SJCRH30 (cell line): Measurements from ENCODE around the gene EFNA5. TPM values are rescaled to one million over a fixed set of nuclear protein-coding genes. Genes with fewer than 3 reads are reported as not detected.

ENCODE experiments used
- DNase-seq, 2 experiments: peaks; one replicate each; pipeline ENCODE4 v3.0.0-alpha.2; 2015 to 2020
- H3K27ac ChIP-seq: fragments of 250-450 bp; sonication (Bioruptor Pico); 2 replicates; pipeline ENCODE4 v1.5.1; 2020; ENCODE audit warnings: mild to moderate bottlenecking, moderate library complexity
- H3K27me3 ChIP-seq: fragments of 250-450 bp; sonication (Bioruptor Pico); 2 replicates; pipeline ENCODE4 v1.5.1; 2020; ENCODE audit warnings: mild to moderate bottlenecking, moderate library complexity
- H3K36me3 ChIP-seq: fragments of 250-450 bp; sonication (Bioruptor Pico); 2 replicates; pipeline ENCODE4 v1.5.1; 2020; ENCODE audit warnings: mild to moderate bottlenecking, moderate library complexity
- H3K4me1 ChIP-seq: fragments of 250-450 bp; sonication (Bioruptor Pico); 2 replicates; pipeline ENCODE4 v1.5.1; 2020; ENCODE audit warnings: mild to moderate bottlenecking, moderate library complexity
- H3K4me3 ChIP-seq: fragments of 250-450 bp; sonication (Bioruptor Pico); 2 replicates; pipeline ENCODE4 v1.5.1; 2020; ENCODE audit warnings: mild to moderate bottlenecking, moderate library complexity
- H3K9me3 ChIP-seq: fragments of 250-450 bp; sonication (Bioruptor Pico); replicated peaks from 2 replicates; pipeline ENCODE4 v1.5.1; 2020; ENCODE audit warnings: mild to moderate bottlenecking, moderate library complexity
- total RNA-seq: library from RNA; depleted of rRNA; stranded (reverse); fragments of >200 nt; shearing (Covaris generic); gene quantifications from 2 replicates; pipeline ENCODE4 v1.2.3, GENCODE V29; 2014; rRNA removed

Gene EFNA5
- 32.7 and 41.3 TPM in 2 replicates for total RNA-seq

DNA sequence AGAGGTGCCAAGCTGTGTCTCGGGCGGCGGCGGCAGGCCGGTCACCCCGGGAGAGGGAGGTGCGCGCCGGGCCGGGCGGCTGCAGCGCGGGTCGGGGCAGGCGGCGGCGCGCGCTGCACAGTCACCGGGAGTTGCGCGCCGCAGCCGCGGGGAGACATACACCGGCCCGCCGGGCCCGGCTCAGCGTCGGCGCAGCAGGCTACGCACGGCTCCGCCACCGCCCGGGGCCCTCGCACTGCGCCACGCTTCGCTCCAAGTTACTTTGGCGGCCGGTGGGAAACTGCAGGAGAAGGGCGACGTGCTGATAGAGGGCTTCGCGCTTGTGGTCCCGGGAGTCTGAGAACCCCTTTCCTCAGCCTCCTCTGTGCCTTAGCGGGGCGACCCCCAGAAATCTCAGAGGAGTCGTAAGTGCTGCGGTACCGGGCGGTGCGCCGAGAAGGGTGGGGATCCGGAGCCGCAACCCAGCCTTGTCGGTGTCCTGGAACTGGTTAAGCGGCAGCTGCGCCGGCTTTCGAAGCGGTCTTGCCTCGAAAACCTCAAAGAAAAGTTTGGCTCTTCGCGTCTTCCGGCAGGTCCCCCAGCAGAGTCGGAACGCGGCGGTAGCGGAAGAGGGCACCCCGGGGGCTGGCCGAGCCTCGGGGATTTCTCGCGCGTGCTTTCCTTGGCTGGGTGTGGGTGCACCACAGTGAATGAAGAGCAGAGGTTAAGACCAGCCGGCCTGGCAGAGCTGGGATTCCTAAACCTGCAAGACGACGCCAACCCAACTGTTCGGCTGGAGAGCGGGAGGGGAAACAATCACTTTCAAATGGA lies at the start of gene EFNA5:
Gene EFNA5, minus strand, starts transcription at position 6 of the 810 bp plus-strand sequence.
- Histone ChIP-seq H3K4me3 (peak within 1 kb of the TSS; percentile 84), H3K4me1 (peaks cover 7% of the 10 kb centered on the region; the same call in 1 of the 2 replicates), H3K27me3 (no peaks in the 10 kb centered on the region), H3K36me3 (no peaks in the 10 kb centered on the region), H3K9me3 (no peaks in the 10 kb centered on the region), H3K27ac (peak within 1 kb of the TSS; percentile 97)
- peak; percentile 72 to 82 for DNase-seq

DNA sequence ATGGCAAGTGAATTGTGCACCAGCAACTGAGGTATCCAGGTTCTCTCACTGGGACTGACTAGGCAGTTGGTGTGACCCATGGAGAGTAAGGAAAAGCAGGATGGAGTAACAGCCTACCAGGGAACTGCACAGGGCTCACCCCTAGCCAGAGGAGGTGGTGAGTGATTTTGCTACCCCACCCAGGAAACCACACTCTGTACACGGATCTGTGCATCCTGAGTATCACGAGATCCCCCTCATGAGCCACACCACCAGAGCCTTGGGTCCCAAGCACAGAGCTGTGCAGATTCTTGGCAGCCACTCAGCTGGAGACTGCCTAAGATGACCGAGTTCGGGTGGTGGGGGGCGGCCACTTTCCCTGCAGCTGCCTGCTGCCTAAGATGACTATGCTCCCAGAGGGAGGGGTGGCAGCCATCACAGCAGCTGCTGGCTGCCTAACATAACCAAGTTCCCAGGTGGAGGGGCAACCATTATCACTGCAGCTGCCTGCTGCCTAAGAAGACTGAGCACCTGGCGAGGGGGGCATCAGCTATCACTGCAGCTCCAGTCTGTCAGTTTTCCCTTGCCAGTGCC lies 48.4 kb upstream of the EFNA5 start:
- peak; percentile 69 to 70 for DNase-seq
- no peaks in the 10 kb centered on the region for H3K27me3 ChIP-seq
- no peaks in the 10 kb centered on the region for H3K36me3 ChIP-seq
- peaks cover 8% of the 10 kb centered on the region for H3K9me3 ChIP-seq
- H3K4me3 ChIP-seq = no peak overlapping the region
- H3K27ac ChIP-seq = no peak overlapping the region
- no peaks in the 10 kb centered on the region for H3K4me1 ChIP-seq

DNA sequence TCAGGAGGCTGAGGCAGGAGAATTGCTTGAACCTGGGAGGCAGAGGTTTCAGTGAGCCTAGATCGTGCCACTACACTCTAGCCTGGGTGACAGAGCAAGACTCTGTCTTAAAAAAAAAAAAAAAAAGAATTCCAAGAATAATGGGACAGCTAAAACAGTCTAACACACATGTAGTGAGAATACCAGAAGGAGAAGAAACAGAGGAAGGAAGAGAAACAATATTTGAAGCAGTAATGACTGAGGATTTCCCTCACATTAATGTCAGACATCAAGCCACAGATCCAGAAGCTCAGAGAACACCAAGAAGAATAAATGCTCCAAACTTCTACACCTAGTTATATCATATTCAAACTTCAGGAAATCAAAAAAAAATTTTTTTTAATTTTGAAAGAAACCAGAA lies 47.1 kb upstream of the EFNA5 start:
- no peak overlapping the region for H3K27ac ChIP-seq
- H3K4me1 ChIP-seq = no peaks in the 10 kb centered on the region
- no peaks in the 10 kb centered on the region for H3K27me3 ChIP-seq
- peaks cover 8% of the 10 kb centered on the region for H3K9me3 ChIP-seq
- DNase-seq = no peak
- H3K4me3 ChIP-seq = no peak overlapping the region
- no peaks in the 10 kb centered on the region for H3K36me3 ChIP-seq

DNA sequence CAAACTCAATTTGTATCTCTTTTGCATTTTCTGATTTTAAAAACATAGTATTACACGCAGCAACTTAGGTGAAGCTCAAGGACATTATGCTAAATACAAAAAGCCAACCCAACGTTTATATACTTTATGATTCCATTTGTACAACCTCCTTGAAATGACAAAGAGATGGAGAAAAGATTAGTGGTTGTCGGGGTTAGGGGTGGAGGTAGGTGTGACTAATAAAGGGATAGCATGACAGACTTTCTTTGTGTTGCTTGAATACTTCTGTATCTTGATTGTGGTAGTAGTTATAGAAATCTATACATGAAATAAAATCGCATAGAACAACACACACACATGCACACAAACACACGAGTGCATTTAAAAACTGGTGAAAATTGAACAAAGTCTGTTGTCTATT lies 42.5 kb upstream of the EFNA5 start:
- H3K36me3 ChIP-seq = peaks cover 2% of the 10 kb centered on the region; the same call in 1 of the 2 replicates
- no peaks in the 10 kb centered on the region for H3K27me3 ChIP-seq
- H3K4me1 ChIP-seq = no peaks in the 10 kb centered on the region
- peaks cover under 1% of the 10 kb centered on the region; the same call in 1 of the 2 replicates for H3K9me3 ChIP-seq
- no peak overlapping the region for H3K27ac ChIP-seq
- no peak overlapping the region for H3K4me3 ChIP-seq
- no peak for DNase-seq

DNA sequence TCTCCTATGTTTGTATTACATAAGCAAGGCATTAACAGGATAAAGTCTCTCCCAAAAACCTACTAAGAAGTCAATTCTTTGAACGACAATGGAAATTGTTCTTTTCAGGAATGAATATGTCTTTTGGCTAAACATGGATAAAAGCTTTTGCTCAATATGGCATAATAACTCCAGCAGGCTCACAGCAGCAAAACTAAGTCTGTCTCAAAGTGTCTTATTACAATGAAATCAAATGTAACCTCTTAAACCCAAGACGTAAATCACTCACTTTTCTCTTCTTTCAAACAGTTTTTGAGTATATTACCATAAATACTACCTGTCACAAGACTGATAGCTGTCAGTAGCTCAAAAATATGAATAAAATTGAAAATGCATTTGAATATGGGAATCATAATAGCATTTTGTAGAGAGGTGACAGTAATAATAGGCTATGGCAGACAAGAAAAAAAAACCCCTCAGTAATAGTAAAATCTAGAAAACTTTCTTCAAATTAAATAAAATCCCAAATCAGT lies 41.7 kb upstream of the EFNA5 start:
- peaks cover 2% of the 10 kb centered on the region; the same call in 1 of the 2 replicates for H3K36me3 ChIP-seq
- no peak overlapping the region for H3K4me3 ChIP-seq
- no peak for DNase-seq
- peaks cover 6% of the 10 kb centered on the region; the same call in 1 of the 2 replicates for H3K9me3 ChIP-seq
- H3K27ac ChIP-seq = no peak overlapping the region
- H3K4me1 ChIP-seq = no peaks in the 10 kb centered on the region
- no peaks in the 10 kb centered on the region for H3K27me3 ChIP-seq

DNA sequence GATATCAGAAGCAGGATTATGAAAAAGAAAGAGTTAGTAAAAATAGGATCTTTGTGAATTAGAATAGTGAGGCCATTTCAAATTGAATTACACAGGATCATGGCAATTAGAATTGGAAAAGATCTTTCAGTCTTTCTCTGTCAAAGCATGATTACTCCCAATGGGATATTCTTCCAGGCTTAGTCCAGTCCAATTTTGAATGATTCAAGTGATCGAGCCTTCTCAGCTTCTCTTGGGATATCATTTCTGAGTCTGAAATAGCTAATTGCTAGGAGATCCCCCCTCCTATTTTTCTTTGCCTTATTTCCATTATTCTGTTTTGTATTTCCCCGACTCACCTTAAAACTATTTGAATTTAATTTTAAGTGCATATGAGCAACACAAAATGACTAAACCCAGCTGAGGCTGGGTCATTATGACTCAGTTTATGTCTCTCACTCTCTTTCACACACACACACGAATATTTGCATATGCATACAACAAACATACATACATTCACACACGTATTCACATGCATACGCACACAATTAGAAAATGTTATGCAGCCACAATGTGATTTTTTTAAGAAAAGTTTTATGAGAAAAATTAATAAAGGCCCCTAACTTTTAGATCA lies 34.8 kb upstream of the EFNA5 start:
- DNase-seq = no peak
- no peak overlapping the region for H3K27ac ChIP-seq
- no peak overlapping the region for H3K4me3 ChIP-seq
- no peaks in the 10 kb centered on the region for H3K4me1 ChIP-seq
- H3K27me3 ChIP-seq = no peaks in the 10 kb centered on the region
- peaks cover 2% of the 10 kb centered on the region; the same call in 1 of the 2 replicates for H3K36me3 ChIP-seq
- peaks cover 9% of the 10 kb centered on the region; the same call in 1 of the 2 replicates for H3K9me3 ChIP-seq

DNA sequence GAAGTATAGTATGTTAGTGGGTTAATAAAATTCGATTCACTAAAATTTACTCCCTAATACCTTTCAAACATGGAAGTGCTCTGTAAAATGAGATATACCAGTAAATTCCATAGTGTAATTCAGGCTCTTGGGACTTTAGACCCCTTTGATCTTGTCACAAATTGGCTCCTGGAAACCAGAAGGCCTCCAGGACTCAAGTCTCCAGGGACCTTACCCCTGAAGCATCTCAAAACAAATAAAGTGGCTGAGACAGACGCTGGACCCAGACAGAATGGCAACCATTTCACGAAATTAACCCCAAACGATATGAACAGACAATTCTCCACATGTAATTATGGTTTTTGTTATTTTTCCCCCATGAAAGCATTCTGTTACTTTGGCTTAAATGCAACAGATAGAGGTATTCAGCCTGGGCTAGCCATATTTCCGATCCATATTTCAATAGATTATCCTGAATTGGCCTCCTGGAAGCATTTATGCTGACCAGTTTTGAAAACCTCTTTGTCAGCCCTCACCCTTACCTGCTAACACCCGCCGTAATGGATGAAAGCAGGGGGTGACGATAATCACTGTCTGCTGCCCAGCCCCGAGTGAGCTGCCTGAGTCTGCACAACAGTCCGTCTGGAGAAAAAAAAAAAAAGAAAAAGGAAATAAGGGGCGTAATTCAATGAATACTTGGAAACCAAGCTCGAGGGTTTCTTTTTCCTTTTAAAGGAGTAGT lies 34.1 kb upstream of the EFNA5 start:
- no peak for DNase-seq
- no peak overlapping the region for H3K27ac ChIP-seq
- no peaks in the 10 kb centered on the region for H3K27me3 ChIP-seq
- H3K4me1 ChIP-seq = no peaks in the 10 kb centered on the region
- H3K36me3 ChIP-seq = peaks cover 2% of the 10 kb centered on the region; the same call in 1 of the 2 replicates
- H3K9me3 ChIP-seq = peaks cover 9% of the 10 kb centered on the region; the same call in 1 of the 2 replicates
- H3K4me3 ChIP-seq = no peak overlapping the region

DNA sequence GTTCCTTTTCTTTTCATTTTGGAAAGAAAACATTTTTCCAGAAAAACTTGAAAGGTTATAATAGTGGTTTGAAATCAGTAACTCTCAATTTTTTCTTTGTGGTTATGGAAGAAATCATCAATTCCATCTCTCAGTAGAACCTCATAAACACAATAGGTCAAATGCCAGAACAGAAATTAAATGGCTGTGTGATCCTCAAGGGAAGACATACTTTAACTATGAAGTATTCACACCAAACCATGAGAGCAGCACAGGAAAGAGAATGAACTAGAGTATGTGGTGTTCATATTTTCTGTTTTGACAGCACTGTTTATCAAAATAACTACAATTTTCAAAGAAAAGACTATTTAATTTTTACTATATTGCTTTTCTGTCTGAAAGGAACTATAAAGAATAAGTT lies 29.7 kb upstream of the EFNA5 start:
- no peak for DNase-seq
- Histone ChIP-seq H3K4me1 (no peaks in the 10 kb centered on the region), H3K27me3 (no peaks in the 10 kb centered on the region), H3K4me3 (no peak overlapping the region), H3K36me3 (no peaks in the 10 kb centered on the region), H3K9me3 (no peaks in the 10 kb centered on the region), H3K27ac (no peak overlapping the region)

DNA sequence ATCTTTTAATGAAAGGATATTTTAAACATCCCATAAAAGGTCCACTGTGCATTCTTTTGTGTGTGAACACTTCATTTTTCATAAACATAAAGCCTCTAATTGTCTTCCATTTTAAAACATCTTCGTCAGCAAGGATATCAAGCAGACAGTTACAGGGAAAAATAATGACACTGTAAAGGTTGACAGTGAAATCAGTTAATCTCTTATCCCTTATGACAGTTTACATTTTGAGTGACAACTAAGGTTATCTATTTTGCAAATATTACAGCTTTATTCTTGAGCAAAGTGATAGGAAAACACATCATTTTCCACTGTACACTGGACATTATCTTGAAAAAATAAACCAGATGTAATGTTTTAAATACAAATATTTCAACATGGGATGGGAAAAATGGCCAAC lies 28.7 kb upstream of the EFNA5 start:
- Histone ChIP-seq H3K4me1 (no peaks in the 10 kb centered on the region), H3K27ac (no peak overlapping the region), H3K36me3 (no peaks in the 10 kb centered on the region), H3K27me3 (no peaks in the 10 kb centered on the region), H3K4me3 (no peak overlapping the region), H3K9me3 (no peaks in the 10 kb centered on the region)
- no peak for DNase-seq

DNA sequence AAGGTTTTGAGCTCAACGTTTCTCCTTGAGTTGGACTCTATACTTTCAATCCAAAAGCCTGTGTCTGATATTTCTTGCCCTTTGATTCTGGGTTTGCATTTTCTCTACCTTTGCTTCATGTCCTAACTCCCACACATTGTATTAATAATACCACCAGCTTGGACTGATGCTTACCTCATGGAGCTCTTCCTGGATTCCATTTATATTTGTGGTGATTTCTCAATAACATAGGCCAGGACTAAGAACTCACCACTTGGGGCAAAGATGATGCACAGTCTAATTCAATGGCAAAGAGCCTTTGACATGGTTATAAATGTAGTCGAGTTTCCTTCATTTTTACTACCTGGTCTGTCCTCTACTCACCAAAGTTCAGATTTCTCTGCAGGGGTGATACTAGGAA lies 27.5 kb upstream of the EFNA5 start:
- DNase-seq = no peak
- no peaks in the 10 kb centered on the region for H3K9me3 ChIP-seq
- H3K4me1 ChIP-seq = no peaks in the 10 kb centered on the region
- no peak overlapping the region for H3K4me3 ChIP-seq
- H3K36me3 ChIP-seq = no peaks in the 10 kb centered on the region
- H3K27ac ChIP-seq = no peak overlapping the region
- H3K27me3 ChIP-seq = no peaks in the 10 kb centered on the region

DNA sequence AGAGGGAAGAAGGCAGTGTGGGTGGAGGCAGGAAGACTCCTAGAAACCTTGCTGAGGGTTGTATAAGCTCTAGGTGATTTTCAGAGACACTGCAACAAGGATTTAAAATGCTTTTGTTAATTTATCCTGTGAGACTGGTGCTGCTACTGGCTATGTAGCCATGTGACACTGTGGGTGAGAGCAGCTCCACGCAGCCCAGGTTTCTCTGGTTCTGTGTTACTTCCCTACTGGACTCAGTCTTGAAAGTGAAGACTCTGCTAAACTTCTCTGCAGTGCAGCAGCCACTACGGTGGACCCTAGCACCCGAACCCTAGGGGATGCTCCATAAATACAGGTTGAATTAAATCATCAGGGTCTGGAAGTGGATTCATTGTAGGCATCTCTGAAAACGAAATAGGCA lies 25.8 kb upstream of the EFNA5 start:
- Histone ChIP-seq H3K27me3 (no peaks in the 10 kb centered on the region), H3K4me3 (no peak overlapping the region), H3K4me1 (no peaks in the 10 kb centered on the region), H3K36me3 (no peaks in the 10 kb centered on the region), H3K9me3 (0 out of 2 replicates have a peak, but pooled peaks cover 2% of the 10 kb centered on the region), H3K27ac (no peak overlapping the region)
- DNase-seq = no peak

DNA sequence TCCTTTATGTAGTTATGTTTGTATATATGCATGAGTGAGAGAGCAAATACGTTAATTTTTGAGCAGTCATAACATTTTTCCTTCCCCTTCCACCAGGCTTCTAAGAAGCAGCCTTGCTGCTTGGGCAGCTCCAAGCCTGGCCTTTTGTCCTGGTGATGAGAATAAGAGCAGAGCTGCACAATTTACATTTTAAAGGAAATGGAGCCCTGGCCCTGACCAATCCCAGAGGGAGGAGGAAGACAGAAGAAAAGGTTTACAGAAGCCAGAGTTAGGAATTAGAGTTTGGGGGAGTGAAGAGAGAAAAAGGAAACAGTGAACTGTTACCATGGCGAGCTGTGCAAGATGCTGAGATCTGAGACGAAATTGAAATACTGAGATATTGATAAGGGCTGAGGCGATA lies 25.3 kb upstream of the EFNA5 start:
- DNase-seq = no peak
- H3K4me3 ChIP-seq = no peak overlapping the region
- H3K4me1 ChIP-seq = no peaks in the 10 kb centered on the region
- no peak overlapping the region for H3K27ac ChIP-seq
- no peaks in the 10 kb centered on the region for H3K27me3 ChIP-seq
- H3K9me3 ChIP-seq = 0 out of 2 replicates have a peak, but pooled peaks cover 2% of the 10 kb centered on the region
- H3K36me3 ChIP-seq = no peaks in the 10 kb centered on the region

DNA sequence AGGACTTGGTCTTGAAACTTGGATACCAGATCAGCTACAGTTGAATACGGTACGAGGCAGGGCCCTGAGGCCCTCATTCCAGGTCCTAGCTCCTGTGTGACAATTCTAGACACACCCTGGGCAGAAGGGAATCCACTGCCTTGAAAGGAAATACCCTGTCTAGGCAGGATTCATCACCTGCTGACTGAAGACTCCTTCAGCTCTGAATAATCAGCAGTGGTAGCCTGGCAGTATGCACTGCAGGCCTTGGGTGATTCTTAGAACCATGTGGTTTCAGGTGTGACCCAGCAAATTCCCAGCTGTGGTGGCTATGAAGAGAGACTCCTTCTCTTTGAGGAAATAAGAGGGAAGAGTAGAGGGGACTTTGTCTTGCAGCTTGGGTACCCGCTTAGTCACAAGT lies 17.2 kb upstream of the EFNA5 start:
- no peak for DNase-seq
- H3K27me3 ChIP-seq = no peaks in the 10 kb centered on the region
- 0 out of 2 replicates have a peak, but pooled peaks cover 2% of the 10 kb centered on the region for H3K9me3 ChIP-seq
- H3K27ac ChIP-seq = no peak overlapping the region
- no peaks in the 10 kb centered on the region for H3K36me3 ChIP-seq
- no peaks in the 10 kb centered on the region for H3K4me1 ChIP-seq
- no peak overlapping the region for H3K4me3 ChIP-seq

DNA sequence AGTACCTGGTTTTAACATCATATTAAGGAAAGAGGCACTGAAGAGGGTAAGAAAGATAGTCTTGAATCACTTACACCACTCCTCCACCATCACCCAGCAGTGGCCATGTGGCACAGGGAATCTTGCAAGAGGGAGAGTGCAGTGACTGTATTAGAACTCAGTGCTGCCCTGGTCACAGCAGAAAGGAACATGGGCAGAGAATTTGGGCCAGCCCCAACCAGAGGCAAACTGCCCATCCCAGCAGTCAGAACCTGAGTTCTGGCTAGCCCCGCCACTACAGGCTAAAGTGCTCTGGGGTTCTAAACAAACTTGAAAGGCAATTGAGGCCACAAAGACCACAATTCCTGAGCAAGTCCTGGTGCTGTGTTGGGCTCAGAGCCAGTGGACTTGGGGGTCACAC lies 16.7 kb upstream of the EFNA5 start:
- no peak overlapping the region for H3K27ac ChIP-seq
- H3K4me1 ChIP-seq = no peaks in the 10 kb centered on the region
- H3K27me3 ChIP-seq = no peaks in the 10 kb centered on the region
- no peaks in the 10 kb centered on the region for H3K36me3 ChIP-seq
- H3K9me3 ChIP-seq = 0 out of 2 replicates have a peak, but pooled peaks cover 2% of the 10 kb centered on the region
- H3K4me3 ChIP-seq = no peak overlapping the region
- no peak for DNase-seq
